Uterus (tissue), 4 donors: ENCODE measurements around the gene PRSS27. TPM values are rescaled to one million over a fixed set of nuclear protein-coding genes. Genes with fewer than 3 reads are reported as not detected.
"Not testable (repeated sequence)": the region's sequence is repeated elsewhere in the genome, so short reads cannot be mapped to it uniquely, and the experiment has no call there.

Experiments used
- DNase-seq, 2 donors: peaks; one replicate each; pipeline ENCODE4 v3.0.0-alpha.2; 2019 to 2020
- H3K27ac ChIP-seq, 2 donors: fragments of 200-600 bp; sonication (generic); 1 replicate in 1 of 2; 2 replicates in 1 of 2; pipeline ENCODE4 v1.5.1; 2016 to 2018
- H3K27me3 ChIP-seq, 2 donors: fragments of 200-600 bp; sonication (generic); one replicate each; pipeline ENCODE4 v1.5.1; 2018 to 2019; ENCODE audit warnings: control low read depth in 1 of 2
- H3K36me3 ChIP-seq, 2 donors: fragments of 200-600 bp; sonication (generic); one replicate each; pipeline ENCODE4 v1.5.1; 2019; ENCODE audit warnings: control low read depth in 1 of 2
- H3K4me1 ChIP-seq, 2 donors: fragments of 200-600 bp; sonication (generic); one replicate each; pipeline ENCODE4 v1.5.1; 2018 to 2019; ENCODE audit warnings: control low read depth in 1 of 2
- H3K4me3 ChIP-seq, 2 donors: fragments of 200-600 bp; sonication (generic); 1 replicate in 1 of 2; 2 replicates in 1 of 2; pipeline ENCODE4 v1.5.1; 2018 to 2019; ENCODE audit warnings: mild to moderate bottlenecking in 1 of 2
- H3K9me3 ChIP-seq, 2 donors: fragments of 200-600 bp; sonication (generic); one replicate each; pipeline ENCODE4 v1.5.1; 2019; ENCODE audit warnings: control low read depth in 1 of 2
- POLR2A ChIP-seq, 2 donors: fragments of 450-650 bp; IDR thresholded peaks; one replicate each; pipeline ENCODE4 v1.6.1; 2016; ENCODE audit warnings: antibody characterized with exemption in 2 of 2, mild to moderate bottlenecking in 1 of 2, moderate library complexity in 1 of 2
- intact Hi-C: fragments of 100-400 bp; cut with DNase I; formaldehyde crosslinking; loops from one replicate; pipeline ENCODE4 v1.15.1; 2023; ENCODE audit warnings: low total_unique reads
- total RNA-seq, 4 donors: library from RNA; depleted of rRNA in 3 of 4; stranded (reverse); fragments of >200 nt in 3 of 4; gene quantifications; one replicate each; pipeline versions ENCODE4 v1.1.0 to v1.2.4, GENCODE V29; 2014 to 2023
- TF ChIP-seq, protein P1 (sequence below), 4 experiments: fragments of 200-600 bp in 2 of 4; fragments of 450-650 bp in 2 of 4; sonication (generic) in 2 of 4; IDR thresholded peaks; one replicate each; pipeline ENCODE4 v1.5.1; 2016 to 2019; ENCODE audit warnings: antibody characterized with exemption in 4 of 4, mild to moderate bottlenecking in 2 of 4, moderate library complexity in 1 of 4
- donor health status: DM: yes; HTN: yes; CAD: no.

PRSS27 gene
- total RNA-seq, 4 donors from 2014 or later = 0.83 to 1.3 TPM; not detected in 2

DNA sequence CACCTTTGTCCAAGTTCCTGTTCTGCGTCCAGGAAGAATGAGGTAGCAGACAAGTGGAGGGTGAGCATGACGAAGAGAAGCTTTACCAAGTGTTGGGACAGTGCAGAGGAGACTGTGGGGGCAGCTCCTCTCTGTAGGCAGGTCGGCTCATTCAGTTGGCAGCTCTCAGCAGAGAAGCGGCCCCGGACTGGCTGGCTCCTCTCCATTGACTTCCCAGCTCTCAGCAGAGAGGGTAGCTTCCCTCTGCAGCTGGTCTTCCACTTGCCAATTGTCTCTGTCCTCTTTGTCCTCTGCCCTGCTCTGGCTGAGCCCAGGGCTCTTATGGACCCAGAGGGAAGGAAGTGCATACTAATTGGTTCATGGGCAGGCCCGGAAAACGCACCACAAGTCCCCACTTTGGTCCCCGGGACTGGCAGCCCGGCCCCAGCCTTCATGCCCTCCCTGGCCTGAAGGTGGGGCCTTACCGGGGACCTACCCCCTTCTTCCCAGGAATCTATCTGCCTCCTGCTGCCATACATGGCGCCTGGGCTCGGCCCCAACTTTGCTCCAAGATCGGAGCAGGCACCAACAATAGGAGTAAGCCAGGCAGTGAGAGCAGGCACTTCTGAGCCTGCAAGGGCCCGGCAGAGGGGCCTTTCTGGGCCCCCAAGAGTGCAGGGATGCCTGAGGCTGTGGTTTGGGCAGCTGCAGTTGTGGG is 27.6 kb downstream of the PRSS27 start:
- Histone ChIP-seq H3K27me3 (no peaks in the 10 kb centered on the region), H3K27ac (no peak overlapping the region), H3K4me1 (peaks cover 0 to 7% of the 10 kb centered on the region in 2 donors), H3K36me3 (no peaks in the 10 kb centered on the region), H3K9me3 (no peaks in the 10 kb centered on the region), H3K4me3 (no peak overlapping the region)
- TF ChIP-seq, protein P1, sequence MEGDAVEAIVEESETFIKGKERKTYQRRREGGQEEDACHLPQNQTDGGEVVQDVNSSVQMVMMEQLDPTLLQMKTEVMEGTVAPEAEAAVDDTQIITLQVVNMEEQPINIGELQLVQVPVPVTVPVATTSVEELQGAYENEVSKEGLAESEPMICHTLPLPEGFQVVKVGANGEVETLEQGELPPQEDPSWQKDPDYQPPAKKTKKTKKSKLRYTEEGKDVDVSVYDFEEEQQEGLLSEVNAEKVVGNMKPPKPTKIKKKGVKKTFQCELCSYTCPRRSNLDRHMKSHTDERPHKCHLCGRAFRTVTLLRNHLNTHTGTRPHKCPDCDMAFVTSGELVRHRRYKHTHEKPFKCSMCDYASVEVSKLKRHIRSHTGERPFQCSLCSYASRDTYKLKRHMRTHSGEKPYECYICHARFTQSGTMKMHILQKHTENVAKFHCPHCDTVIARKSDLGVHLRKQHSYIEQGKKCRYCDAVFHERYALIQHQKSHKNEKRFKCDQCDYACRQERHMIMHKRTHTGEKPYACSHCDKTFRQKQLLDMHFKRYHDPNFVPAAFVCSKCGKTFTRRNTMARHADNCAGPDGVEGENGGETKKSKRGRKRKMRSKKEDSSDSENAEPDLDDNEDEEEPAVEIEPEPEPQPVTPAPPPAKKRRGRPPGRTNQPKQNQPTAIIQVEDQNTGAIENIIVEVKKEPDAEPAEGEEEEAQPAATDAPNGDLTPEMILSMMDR (IDR thresholded peaks at IDR 0.05) = no peak
- no peak for DNase-seq
- intact Hi-C loops = no loop called here

DNA sequence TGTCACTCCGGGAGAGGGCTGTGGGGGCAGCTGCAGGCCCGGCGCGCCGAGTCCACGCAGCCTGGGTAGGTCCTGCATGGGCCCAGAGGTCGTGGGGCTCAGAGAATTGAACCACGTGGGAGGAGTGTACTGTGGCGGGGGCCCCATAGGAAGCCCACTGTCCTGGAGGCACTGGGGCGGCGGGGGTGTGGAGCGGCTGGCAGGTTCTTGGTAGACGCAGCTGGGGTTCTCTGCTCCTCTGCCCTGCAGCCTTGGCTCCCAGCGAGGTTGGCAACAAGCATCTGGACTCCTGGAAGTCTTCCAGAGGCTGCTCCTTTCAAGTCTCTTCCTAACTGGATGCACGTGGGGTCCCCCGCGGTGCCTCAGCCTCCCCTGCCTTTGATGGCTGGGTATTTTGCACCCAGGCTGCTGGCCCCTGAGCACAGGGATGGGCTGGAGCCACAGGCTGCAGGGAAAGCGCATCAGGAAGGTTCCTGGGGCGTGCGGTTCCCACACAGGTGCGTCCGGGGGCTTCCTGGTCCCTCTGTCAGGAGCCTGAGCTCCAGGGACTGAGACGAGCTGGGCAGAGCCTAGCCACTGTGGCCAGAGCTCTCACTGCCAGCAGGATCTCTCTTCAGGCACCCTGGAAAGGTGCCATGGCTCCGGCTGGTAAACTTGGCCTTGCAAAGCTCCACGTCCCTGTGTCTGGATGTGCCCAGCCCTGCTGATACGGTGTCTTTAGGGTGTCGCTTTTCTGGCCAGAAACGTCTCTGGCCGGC is 28.4 kb downstream of the PRSS27 start:
- H3K36me3 ChIP-seq = no peaks in the 10 kb centered on the region
- no peaks in the 10 kb centered on the region for H3K9me3 ChIP-seq
- intact Hi-C loops = no loop called here
- H3K27ac ChIP-seq = no peak overlapping the region
- DNase-seq = no peak
- no peak for TF ChIP-seq POLR2A (IDR thresholded peaks at IDR 0.05)
- TF ChIP-seq, protein P1 (IDR thresholded peaks at IDR 0.05) = no peak
- H3K27me3 ChIP-seq = no peaks in the 10 kb centered on the region
- H3K4me3 ChIP-seq = no peak overlapping the region
- H3K4me1 ChIP-seq = peaks cover 0 to 7% of the 10 kb centered on the region in 2 donors

DNA sequence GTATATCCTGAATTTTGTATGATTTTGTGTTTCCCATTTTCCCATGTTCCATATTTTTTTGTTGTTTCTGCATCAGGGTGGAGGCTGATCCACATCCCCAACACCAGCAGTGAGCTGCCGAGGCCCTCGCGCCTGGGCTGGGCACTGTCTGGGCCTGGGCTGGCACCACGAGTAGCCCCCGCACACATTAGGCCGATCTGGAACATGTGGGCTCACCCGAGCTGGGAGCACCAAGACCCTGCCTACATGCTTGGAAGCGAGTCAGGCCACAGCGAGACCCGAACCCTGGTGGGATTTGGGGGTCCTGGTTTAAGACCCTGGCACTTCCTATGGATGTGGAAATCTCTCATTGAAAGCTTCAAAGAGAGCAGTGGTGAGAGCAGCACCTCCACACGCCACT is 29.2 kb downstream of the PRSS27 start:
- intact Hi-C loops = no loop called here
- Histone ChIP-seq H3K27ac (no peak overlapping the region), H3K9me3 (no peaks in the 10 kb centered on the region), H3K36me3 (no peaks in the 10 kb centered on the region), H3K27me3 (no peaks in the 10 kb centered on the region), H3K4me1 (peaks cover 0 to 7% of the 10 kb centered on the region in 2 donors), H3K4me3 (no peak overlapping the region)
- TF ChIP-seq, protein P1 (IDR thresholded peaks at IDR 0.05) = no peak
- no peak for TF ChIP-seq POLR2A (IDR thresholded peaks at IDR 0.05)
- no peak for DNase-seq

DNA sequence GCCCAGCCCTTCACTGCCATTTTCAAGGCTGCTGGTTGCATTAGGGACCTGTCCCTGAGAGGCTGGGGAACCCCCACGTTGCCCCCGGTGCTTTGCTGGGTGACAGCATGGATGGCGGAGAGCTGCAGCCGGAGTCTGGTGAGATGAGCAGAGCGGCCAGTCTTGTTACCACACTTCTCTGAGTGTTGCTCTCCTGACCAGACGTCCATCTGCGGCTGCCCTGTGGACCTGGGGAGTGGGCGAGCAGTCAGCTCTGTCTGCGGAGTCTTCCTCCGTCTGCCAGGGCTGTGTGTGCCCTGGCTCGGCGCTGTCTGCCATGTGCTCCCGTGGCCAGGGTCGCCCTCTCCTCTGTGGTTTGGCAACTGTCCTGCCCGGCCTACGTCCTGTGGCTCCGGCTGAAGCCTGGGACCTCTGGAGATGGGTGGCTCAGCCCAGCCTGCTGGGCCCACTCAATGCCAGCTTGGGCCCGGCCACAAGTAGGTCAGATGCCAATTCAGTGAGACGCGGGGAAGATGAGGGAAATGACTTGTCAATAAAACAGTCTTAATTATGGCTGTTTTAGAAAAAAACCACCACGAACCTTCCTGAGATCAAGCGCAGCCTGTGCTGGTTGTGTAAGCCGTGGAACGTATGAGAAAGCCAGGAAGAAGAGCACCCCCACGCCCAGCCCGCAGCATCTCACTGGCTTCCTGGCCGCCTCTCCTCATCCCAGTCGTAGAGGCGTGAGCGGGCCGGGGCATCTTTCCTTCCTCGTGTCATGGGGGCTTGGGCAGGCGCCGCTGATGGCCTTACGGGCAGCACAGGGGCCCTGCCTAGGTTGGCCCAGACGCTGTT is 29.8 kb downstream of the PRSS27 start:
- Histone ChIP-seq H3K4me3 (no peak overlapping the region), H3K36me3 (no peaks in the 10 kb centered on the region), H3K9me3 (no peaks in the 10 kb centered on the region), H3K27ac (no peak overlapping the region), H3K4me1 (peaks cover 0 to 7% of the 10 kb centered on the region in 2 donors), H3K27me3 (no peaks in the 10 kb centered on the region)
- no peak for DNase-seq
- intact Hi-C loops = no loop called here
- TF ChIP-seq, protein P1 (IDR thresholded peaks at IDR 0.05) = no peak
- no peak for TF ChIP-seq POLR2A (IDR thresholded peaks at IDR 0.05)

DNA sequence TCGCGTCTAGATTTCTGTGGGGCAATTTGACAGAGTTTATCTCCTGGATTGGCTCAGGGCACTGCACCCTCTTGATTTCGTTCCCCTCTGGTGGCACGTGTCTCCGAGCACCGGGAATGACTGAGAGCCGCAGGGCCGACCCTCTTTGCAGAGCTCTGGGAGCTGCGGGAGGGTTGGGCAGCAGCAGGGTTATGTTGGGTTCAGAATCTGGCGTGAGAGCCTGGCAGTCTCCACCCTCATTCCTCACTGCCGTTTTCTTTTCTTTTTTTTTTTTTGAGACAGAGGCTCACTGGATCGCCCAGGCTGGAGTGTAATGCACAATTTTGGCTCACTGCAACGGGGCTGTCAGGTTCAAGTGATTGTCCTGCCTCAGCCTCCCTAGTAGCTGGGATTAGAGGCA is 30.6 kb downstream of the PRSS27 start:
- H3K36me3 ChIP-seq, H3K9me3 ChIP-seq, H3K27ac ChIP-seq, intact Hi-C loops, DNase-seq, H3K4me1 ChIP-seq, H3K27me3 ChIP-seq, H3K4me3 ChIP-seq: not testable (repeated sequence)
